Measurements from ENCODE around the gene AMY2A. TPM values are rescaled to one million over a fixed set of nuclear protein-coding genes. Genes with fewer than 3 reads are reported as not detected.

AMY2A gene
- not detected in 2 replicates for total RNA-seq

DNA sequence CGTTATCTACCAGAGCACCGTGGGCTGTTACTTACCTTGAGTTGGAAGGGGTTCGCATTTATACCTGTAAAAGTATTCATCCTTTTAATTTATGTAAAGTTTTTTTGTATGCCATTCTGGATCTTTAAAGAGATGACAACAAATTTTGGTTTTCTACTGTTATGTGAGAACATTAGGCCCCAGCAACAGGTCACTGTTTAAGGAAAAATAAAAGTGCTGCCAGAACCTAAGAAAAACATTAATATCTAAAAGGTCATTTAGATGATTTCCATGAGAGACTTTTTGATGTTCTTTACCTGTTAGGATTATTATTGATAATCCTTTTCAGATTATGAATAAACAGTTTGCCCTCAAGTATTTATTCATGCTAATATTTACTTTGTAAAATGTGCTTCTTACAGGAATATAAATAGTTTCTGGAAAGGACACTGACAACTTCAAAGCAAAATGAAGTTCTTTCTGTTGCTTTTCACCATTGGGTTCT, at the start of gene AMY2A:
Gene AMY2A, plus strand, starts transcription at position 434 of the 484 bp plus-strand sequence. Its CDS starts 14 bp downstream, at position 448.

DNA sequence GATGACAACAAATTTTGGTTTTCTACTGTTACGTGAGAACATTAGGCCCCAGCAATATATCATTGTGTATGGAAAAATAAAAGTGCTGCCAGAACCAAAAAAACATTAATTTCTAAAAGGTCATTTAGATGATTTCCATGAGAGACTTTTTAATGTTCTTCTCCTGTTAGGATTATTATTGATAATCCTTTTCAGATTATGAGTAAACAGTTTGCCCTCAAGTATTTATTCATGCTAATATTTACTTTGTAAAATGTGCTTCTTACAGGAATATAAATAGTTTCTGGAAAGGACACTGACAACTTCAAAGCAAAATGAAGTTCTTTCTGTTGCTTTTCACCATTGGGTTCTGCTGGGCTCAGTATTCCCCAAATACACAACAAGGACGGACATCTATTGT, 45.9 kb upstream of the AMY2A start, which contains the start of gene AMY2B:
Gene AMY2B, plus strand, starts transcription at position 301 of the 400 bp plus-strand sequence. Its CDS starts 14 bp downstream, at position 315.

DNA sequence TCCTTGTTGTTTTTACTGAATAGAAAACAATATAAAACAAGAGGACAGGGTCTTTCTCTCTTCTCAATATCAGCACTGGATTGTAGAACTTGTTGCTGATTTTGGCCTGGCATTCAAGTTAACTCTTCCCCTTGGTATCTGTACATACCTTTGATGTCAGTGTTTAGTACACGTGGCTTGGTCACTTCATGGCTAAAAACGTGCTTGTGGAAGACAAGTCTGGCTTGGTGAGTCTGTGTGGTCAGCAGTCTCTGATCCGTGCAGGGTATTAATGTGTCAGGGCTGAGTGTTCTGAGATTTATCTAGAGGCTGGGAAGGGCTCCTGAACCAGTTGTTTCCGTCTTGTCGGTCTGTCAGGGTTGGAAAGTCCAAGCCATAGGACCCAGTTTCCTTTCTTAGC, 38.2 kb downstream of the AMY2A start, which contains the start of gene AMY1A:
Gene AMY1A, plus strand, starts transcription at position 301 of the 400 bp plus-strand sequence. CDS start 571 bp downstream, outside the sequence.

Other genes starting within 250 kb of the AMY2A start
- gene RNPC3, start 91.7 kb upstream of the AMY2A start, total RNA-seq, result 3.1 and 3.2 TPM in 2 replicates
- 2.5 and 2.7 TPM in 2 replicates for gene AMY2B, start 45.8 kb upstream of the AMY2A start, total RNA-seq
- gene AMY1A, start 38.3 kb downstream of the AMY2A start, total RNA-seq, result not detected in 2 replicates
- gene AMY1B, start 78.8 kb downstream of the AMY2A start, total RNA-seq, result not detected in 2 replicates
- gene AMY1C, start 132.5 kb downstream of the AMY2A start, total RNA-seq, result not detected in 2 replicates